ENCODE measurements around the gene SLC6A19.

SLC6A19 gene

GRCh38 chr5:1167361-1167727 lies 34.1 kb upstream of the SLC6A19 start:
- DNase-seq: no peak

DNA sequence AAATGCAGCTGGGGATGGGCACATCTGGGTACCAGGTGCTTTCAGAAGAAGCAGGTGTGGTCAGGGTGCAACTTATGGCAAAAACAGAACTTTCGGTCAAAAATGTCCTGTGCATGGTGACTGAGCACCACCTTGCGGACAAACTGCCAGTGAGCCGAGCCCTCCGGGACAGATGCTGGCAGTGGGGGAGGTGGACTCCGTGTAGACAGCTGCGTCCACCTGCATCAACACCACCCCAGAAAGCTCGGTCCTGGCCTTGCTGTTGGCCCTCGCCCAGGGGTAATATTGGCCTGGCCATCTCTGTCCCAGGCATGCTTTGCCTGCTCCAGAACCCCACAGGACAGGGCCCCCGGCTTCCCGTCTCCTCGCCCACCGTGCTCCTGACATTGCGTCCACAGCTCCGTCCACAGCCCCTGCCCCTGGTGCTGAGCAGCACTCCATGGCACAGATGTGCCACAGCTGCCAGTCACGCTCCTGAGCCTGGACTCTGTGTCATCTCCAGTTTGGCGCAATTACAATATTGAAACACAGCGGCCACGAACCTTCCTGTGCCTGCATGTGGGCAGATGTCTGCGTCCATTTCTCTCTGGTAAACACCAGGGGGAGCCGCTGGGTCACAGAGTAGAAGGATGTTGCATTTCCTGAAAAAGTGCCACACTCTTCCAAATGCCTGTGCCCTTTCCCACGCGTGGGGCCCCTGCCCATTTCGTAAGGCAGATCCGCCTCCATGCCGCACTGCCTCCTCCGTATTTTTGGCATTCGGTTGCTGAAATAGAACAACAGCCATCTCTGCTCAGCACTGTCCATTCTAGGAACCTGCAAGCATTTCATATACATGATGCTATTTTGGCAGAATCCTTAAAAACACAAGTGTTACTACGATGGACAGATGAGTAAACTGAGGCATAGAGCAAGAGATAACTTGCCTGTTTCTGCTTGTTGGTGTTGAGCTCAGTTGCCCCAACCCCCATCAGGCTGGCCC lies 33.4 kb upstream of the SLC6A19 start:
- DNase-seq: peak; percentile 72

DNA sequence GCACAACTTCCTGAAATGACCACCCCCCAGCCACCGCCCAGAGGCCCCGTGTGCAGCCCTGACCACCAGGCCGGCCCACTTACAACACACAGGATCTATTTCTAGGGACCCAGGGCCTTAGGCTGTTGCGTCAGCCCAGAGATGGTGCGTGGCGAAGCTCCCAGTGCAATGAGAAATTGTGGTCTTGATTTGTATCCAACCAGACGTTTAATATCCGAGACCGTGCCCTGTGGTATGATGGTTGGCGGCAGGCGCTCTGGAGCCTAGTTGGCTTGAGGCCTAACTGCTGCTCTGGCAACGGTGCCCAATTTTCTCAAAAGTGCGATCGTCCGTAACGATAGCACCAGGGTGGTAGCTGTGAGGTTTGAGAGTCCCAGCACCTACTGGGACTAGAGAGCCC lies 32.6 kb upstream of the SLC6A19 start:
- DNase-seq: no peak

DNA sequence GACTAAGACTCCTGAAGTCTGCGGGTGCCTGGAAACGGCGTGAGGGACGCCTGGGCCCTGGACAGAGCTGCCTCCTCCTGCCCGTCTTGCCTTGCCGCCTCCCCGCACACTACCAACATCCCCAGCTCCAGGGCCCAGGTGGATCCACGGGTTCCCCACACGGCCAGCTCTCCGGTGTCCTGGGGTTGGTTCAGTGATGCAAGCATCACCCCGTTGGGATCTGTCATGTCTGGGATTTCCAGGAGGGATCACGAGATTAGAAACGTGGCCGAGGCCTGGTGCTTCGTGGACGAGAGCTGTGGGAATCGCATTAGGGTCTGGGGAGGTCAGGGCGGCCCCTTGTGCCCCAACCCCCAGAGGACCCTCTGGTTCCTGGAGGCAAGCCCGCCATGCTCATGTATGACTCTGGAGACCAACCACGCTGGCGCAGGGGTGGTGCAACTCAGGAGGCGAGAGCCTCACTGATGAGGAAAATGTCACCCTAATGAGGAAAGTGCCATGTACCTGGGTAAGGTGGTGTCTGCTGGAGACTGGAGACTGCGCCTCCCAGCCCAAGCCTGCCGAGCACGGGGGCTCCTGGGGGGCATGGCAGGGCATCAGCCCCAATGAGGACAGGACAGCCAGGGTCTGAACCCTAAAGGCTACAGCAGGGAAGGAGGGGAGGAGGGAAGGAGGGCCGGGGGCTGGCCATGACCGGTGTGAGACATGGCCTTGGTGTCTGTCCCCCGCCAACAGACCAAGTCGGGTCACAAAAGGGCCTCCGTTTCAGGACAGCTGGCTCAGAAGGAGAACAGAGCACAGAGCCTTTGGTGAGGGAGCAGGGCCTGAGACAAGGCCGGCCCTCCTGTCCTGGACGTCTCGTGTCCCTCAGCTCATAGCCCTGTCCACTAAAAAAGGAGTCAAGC lies 31.9 kb upstream of the SLC6A19 start:
- DNase-seq: no peak

- no peak for DNase-seq
Measured at GRCh38 chr5:1171340-1171941, 30.0 kb upstream of the SLC6A19 start.

DNA sequence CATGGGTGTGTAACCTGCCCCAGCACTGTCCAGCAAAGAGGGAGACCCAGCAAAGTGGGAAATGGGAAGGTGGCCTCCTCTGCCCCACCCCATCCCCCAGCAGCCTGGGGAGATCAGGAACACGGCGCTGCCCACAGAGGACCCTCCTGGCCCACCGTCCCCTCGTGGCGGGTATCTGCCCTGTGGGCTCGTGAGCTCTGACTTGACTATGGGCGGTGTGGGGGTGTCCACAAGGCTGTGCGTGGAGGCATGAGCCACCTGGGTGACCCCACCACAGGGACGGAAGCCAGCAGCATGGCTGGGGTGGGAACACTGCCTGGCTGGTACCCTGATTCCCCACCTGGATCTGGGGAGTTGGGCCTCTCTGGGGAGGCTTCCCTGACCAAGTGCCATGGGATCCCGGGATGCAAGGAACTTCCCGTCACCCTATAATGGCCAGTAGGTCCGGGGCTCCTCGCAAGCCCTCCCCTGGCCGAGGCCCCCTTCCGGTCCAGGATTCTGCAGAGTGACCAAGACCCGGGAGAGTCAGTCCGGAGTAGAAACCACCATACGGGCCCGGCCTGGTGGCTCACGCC lies 29.3 kb upstream of the SLC6A19 start:
- no peak for DNase-seq

DNA sequence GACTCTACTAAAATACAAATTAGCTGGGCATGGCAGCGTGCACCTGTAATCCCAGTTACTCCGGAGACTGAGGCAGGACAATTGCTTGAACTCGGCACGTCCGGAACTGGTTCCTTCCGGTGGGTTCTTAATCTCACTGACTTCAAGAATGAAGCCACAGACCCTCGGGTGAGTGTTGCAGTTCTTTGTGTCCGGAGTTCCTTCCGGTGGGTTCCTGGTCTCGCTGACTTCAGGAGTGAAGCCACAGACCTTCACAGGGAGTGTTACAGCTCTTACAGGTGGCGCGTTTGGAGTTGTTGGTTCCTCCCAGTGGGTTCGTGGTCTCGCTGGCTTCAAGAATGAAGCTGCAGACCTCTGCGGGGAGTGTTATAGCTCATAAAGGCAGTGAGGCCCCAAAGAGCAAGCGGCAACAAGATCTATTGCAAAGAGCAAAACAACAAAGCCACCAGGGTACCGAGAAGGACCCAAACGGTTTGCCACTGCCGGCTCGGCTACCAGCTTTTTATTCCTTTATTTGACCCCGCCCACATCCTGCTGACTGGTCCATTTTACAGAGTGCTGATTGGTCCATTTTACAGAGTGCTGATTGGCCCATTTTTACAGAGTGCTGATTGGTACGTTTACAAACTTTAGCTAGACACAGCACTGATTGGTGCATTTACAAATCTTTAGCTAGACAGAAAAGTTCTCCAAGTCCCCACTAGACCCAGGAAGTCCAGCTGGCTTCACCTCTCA lies 28.6 kb upstream of the SLC6A19 start:
- DNase-seq: peak; percentile 54

- DNase-seq: no peak
Measured at GRCh38 chr5:1173485-1174070, 27.8 kb upstream of the SLC6A19 start.

- DNase-seq: peak; percentile 35
Measured at GRCh38 chr5:1174122-1174936, 27.1 kb upstream of the SLC6A19 start.

GRCh38 chr5:1175015-1175414 lies 26.4 kb upstream of the SLC6A19 start:
- no peak for DNase-seq

DNA sequence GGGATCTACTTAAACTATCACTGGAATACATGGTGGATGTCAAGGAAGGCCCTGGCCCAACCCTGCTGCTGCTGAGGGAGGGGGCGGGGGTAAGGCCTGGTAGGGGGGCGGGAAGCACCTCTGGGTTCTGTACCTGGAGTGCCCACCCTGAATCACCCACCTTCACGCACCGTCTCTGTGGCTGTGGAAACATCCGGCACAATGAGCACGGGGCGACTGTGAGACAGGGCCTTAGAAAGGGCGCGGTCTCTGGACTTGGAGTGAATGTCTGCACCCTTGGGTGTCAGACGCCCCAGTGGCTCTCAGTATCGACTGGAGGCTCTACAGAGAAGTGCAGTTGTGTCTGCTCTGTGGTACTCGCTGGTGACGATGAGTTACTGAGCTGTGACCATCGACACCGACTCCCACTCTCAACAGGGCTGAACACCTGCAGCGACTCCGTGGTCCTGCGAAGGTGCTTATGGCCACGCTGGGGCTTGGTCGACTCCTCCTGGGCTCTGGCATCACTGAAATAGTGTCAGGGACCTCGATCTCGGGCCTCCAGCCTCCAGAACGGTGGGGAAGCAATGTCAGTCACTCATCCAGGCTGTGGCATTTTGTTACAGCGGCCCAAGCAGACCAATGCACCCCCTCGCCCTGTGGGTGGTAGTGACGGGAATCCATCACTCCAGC lies 25.5 kb upstream of the SLC6A19 start:
- DNase-seq: no peak

GRCh38 chr5:1176473-1177391 lies 24.7 kb upstream of the SLC6A19 start:
- DNase-seq: no peak

DNA sequence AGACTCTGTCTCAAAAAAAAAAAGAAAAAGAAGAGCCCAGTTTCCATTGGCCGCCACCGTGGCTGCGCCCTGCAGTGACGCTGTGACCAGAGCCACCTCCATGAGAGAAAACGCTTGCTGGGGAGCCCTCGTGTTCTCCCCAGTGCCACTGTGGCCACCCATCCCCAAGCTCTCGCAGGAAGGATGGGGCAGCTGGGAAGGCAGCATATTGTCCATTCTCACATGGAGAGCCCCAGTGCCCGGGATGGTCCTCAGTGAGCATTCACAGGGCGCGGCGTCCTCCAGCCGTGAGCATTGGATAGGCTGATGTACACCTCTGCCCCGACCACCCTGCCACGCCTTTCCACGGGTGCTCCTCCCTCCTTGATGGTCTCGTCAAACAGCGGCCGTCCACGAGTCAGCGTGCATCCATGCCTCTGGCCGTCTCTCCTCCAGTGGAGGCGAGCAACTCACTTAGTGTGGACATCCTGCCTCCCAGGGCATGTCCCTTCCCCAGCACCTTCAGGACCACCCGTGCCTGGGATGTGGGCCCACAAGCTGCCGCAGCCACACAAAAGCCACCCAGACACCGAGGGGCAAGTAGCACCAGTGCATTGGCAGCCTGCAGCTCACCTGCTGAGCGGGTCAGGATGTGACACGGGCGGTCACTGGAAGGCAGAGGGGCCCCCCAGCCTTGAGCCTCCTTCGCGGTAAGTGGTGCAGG lies 23.4 kb upstream of the SLC6A19 start:
- no peak for DNase-seq

- no peak for DNase-seq
Measured at GRCh38 chr5:1178529-1179382, 22.6 kb upstream of the SLC6A19 start.

DNA sequence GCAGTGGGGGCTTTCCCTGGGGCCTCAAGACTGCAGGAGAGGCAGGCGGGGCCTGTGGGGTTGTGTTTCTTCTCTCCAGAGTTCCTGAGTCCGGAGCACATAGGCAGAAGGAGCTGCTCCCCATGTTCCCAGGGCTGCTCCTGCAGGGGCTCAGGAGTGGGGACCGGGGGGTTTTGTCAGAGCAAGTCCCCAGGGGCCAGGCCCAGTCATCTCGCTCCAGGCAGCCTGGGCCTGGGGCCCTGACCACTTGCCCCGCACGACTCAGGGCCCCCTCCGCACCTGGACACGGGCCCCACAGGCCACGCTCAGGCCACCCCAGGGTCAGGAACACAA lies 22.0 kb upstream of the SLC6A19 start:
- no peak for DNase-seq

- no peak for DNase-seq
Measured at GRCh38 chr5:1180096-1180495, 21.3 kb upstream of the SLC6A19 start.

GRCh38 chr5:1180841-1181271 lies 20.5 kb upstream of the SLC6A19 start:
- no peak for DNase-seq
